Ascending aorta (tissue), 2 donors: ENCODE measurements around the gene GRK5. TPM values are rescaled to one million over a fixed set of nuclear protein-coding genes. Genes with fewer than 3 reads are reported as not detected.
A peak's percentile ranks its signal among the peaks of the same experiment; 100 is the strongest.

Experiments used
- DNase-seq, 2 donors: peaks; one replicate each; pipeline ENCODE4 v3.0.0-alpha.2; 2019; ENCODE audit warnings: low spot score in 2 of 2
- H3K27ac ChIP-seq, 2 donors: fragments of 200-600 bp; sonication (generic); one replicate each; pipeline ENCODE4 v1.5.1; 2016 to 2017; ENCODE audit warnings: mild to moderate bottlenecking in 1 of 2
- H3K27me3 ChIP-seq: fragments of 200-600 bp; sonication (generic); one replicate; pipeline ENCODE4 v1.5.1; 2017
- H3K36me3 ChIP-seq, 2 donors: fragments of 200-600 bp; sonication (generic); one replicate each; pipeline ENCODE4 v1.5.1; 2016
- H3K4me1 ChIP-seq, 2 donors: fragments of 200-600 bp; sonication (generic); one replicate each; pipeline ENCODE4 v1.5.1; 2016 to 2017; ENCODE audit warnings: mild to moderate bottlenecking in 1 of 2
- H3K4me3 ChIP-seq, 2 donors: fragments of 200-600 bp; sonication (generic); one replicate each; pipeline ENCODE4 v1.5.1; 2016 to 2017; ENCODE audit warnings: mild to moderate bottlenecking in 1 of 2
- H3K9me3 ChIP-seq, 2 donors: fragments of 200-600 bp; sonication (generic); one replicate each; pipeline ENCODE4 v1.5.1; 2016
- CTCF ChIP-seq, 3 experiments: fragments of 200-600 bp in 2 of 3; fragments of 450-650 bp in 1 of 3; sonication (generic) in 2 of 3; IDR thresholded peaks; one replicate each; pipeline ENCODE4 v1.5.1; 2016 to 2019; ENCODE audit warnings: antibody characterized with exemption in 3 of 3, mild to moderate bottlenecking in 1 of 3, moderate library complexity in 1 of 3
- intact Hi-C: fragments of 100-400 bp; cut with DNase I; formaldehyde crosslinking; loops from one replicate; pipeline ENCODE4 v1.15.1; 2023
- total RNA-seq: library from RNA; depleted of rRNA; stranded (reverse); fragments of >200 nt; gene quantifications from one replicate; pipeline ENCODE4 v1.1.0, GENCODE V29; 2016

GRK5 gene
- total RNA-seq, 1 donor from 2014 or later: 75.5 TPM

GRCh38 chr10:119166118-119166500 is 41.3 kb upstream of the GRK5 start:
- H3K9me3 ChIP-seq: no peaks in the 10 kb centered on the region
- intact Hi-C loops: no loop called here

GRCh38 chr10:119166564-119166963 is 40.8 kb upstream of the GRK5 start:
- Histone ChIP-seq H3K27me3 (no peaks in the 10 kb centered on the region), H3K4me1 (peaks cover 6% of the 10 kb centered on the region in 2 donors), H3K36me3 (peaks cover 32 to 42% of the 10 kb centered on the region in 2 donors), H3K27ac (peak overlapping the region; percentile 73 to 91), H3K4me3 (peak overlapping the region in 1 of 2 donors; percentile 89), H3K9me3 (no peaks in the 10 kb centered on the region)
- DNase-seq: no peak
- no peak for TF ChIP-seq CTCF (IDR thresholded peaks at IDR 0.05)
- intact Hi-C loops: no loop called here

More at GRCh38 chr10:119166118-119166500, 41.3 kb upstream of the GRK5 start:
- H3K27ac ChIP-seq: peak overlapping the region; percentile 73 to 91
- peaks cover 6% of the 10 kb centered on the region in 2 donors for H3K4me1 ChIP-seq
- peak overlapping the region; percentile 72 to 89 for H3K4me3 ChIP-seq
- peaks cover 28 to 38% of the 10 kb centered on the region in 2 donors for H3K36me3 ChIP-seq
- no peak for TF ChIP-seq CTCF (IDR thresholded peaks at IDR 0.05)
- H3K27me3 ChIP-seq: no peaks in the 10 kb centered on the region
- no peak for DNase-seq

GRCh38 chr10:119167041-119167440 is 40.3 kb upstream of the GRK5 start:
- intact Hi-C loops: no loop called here
- no peaks in the 10 kb centered on the region for H3K9me3 ChIP-seq
- H3K27ac ChIP-seq: no peak overlapping the region
- no peaks in the 10 kb centered on the region for H3K27me3 ChIP-seq
- H3K4me3 ChIP-seq: no peak overlapping the region
- H3K4me1 ChIP-seq: peaks cover 6% of the 10 kb centered on the region in 2 donors
- TF ChIP-seq CTCF (IDR thresholded peaks at IDR 0.05): no peak
- no peak for DNase-seq
- peaks cover 37 to 47% of the 10 kb centered on the region in 2 donors for H3K36me3 ChIP-seq

- Histone ChIP-seq H3K9me3 (no peaks in the 10 kb centered on the region), H3K27ac (no peak overlapping the region), H3K4me3 (no peak overlapping the region), H3K4me1 (peaks cover 0 to 7% of the 10 kb centered on the region in 2 donors), H3K27me3 (no peaks in the 10 kb centered on the region), H3K36me3 (peaks cover 47 to 50% of the 10 kb centered on the region in 2 donors)
- intact Hi-C loops: loop anchor here (10.0 kb wide), 2 partner anchors 421 to 721 kb away; partner anchors contain the start of genes SEC23IP and TIAL1
- no peak for TF ChIP-seq CTCF (IDR thresholded peaks at IDR 0.05)
- no peak for DNase-seq
Measured at GRCh38 chr10:119174109-119174508, 33.3 kb upstream of the GRK5 start.

GRCh38 chr10:119176166-119176565 is 31.2 kb upstream of the GRK5 start:
- no peak for DNase-seq
- H3K27ac ChIP-seq: no peak overlapping the region
- peaks cover 0 to 7% of the 10 kb centered on the region in 2 donors for H3K4me1 ChIP-seq
- H3K27me3 ChIP-seq: no peaks in the 10 kb centered on the region
- H3K9me3 ChIP-seq: no peaks in the 10 kb centered on the region
- intact Hi-C loops: loop anchor here (5.0 to 10.0 kb wide), 4 partner anchors 366 to 719 kb away; partner anchors contain the start of genes BAG3, RGS10, SEC23IP and TIAL1
- peaks cover 28 to 30% of the 10 kb centered on the region in 2 donors for H3K36me3 ChIP-seq
- no peak overlapping the region for H3K4me3 ChIP-seq
- no peak for TF ChIP-seq CTCF (IDR thresholded peaks at IDR 0.05)
